Measurements from ENCODE around the gene AIP.

DNA sequence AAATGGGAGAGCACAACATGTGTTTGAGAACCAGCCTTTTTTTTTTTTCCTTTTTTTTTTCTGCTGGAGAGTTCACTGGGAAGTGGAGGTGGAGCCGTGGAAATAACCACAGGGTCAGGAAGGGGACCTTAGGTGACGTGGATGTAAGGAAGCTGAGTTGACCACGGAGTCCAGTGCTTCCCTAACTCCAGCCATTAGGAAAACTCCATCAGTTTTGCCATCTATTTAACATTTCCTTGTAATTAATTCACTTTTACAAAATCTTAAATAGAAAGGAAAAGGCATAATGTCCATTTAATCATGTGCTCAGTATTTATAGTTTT, 27.2 kb downstream of the AIP start:
- TF ChIP-seq, protein P1, sequence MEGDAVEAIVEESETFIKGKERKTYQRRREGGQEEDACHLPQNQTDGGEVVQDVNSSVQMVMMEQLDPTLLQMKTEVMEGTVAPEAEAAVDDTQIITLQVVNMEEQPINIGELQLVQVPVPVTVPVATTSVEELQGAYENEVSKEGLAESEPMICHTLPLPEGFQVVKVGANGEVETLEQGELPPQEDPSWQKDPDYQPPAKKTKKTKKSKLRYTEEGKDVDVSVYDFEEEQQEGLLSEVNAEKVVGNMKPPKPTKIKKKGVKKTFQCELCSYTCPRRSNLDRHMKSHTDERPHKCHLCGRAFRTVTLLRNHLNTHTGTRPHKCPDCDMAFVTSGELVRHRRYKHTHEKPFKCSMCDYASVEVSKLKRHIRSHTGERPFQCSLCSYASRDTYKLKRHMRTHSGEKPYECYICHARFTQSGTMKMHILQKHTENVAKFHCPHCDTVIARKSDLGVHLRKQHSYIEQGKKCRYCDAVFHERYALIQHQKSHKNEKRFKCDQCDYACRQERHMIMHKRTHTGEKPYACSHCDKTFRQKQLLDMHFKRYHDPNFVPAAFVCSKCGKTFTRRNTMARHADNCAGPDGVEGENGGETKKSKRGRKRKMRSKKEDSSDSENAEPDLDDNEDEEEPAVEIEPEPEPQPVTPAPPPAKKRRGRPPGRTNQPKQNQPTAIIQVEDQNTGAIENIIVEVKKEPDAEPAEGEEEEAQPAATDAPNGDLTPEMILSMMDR (conservative IDR thresholded peaks at IDR 0.05; ENCODE audit: low read length) = no peak
- TF ChIP-seq EZH2phosphoT487 (IDR thresholded peaks at IDR 0.05; ENCODE audit: borderline replicate concordance) = no peak

Data from Loucy (cell line).